ENCODE data around the gene BAHD1.
A peak's percentile ranks its signal among the peaks of the same experiment; 100 is the strongest.

Gene BAHD1

DNA sequence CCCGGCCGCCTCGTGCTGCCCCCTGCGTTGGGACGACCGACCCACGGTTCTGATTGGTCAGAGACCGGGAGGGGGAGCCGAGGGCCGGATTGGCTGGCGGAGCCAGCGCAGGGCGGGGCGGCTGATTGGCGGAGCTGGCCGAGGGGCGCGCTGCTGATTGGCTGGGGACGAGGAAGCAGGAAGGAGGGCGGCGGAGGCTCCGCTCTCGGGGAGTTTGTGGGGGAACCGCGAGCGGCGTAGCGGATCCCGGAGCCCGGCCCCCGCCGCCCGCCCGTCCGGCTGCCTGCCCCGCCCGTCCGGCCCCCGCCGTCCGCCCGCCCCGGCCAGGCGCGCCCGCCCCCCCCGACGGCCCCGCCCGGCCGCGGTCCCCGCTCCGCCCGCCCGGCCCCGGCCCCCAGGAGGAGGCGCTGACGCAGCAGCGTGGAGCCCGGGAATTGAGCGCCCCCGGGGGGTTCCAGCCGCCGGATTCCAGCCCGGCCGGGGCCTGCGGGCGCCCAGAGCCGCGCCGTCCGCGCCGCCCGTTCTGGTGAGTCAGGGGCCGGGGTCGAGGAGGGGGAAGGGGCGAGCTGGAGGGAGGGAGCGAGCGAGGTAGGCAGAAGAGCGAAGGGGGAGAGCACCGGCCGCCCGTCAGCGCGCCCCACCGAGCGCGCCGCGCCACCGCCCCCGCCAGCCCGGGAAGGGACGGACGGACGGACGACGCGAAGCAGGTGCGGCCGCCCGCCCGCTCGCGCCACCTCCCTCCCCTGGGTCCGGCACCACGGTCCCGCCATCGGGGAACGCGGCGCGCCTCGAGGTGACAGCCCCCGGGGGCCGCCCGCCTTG, at the start of gene BAHD1:
Gene BAHD1 (plus strand): TSS at position 211 of the 822 bp plus-strand sequence. CDS start 17,512 bp downstream, outside the sequence.
- peak; percentile 96 for DNase-seq
- no peaks in the 10 kb centered on the region for H3K9me3 Mint-ChIP-seq
- TF ChIP-seq, protein P1, sequence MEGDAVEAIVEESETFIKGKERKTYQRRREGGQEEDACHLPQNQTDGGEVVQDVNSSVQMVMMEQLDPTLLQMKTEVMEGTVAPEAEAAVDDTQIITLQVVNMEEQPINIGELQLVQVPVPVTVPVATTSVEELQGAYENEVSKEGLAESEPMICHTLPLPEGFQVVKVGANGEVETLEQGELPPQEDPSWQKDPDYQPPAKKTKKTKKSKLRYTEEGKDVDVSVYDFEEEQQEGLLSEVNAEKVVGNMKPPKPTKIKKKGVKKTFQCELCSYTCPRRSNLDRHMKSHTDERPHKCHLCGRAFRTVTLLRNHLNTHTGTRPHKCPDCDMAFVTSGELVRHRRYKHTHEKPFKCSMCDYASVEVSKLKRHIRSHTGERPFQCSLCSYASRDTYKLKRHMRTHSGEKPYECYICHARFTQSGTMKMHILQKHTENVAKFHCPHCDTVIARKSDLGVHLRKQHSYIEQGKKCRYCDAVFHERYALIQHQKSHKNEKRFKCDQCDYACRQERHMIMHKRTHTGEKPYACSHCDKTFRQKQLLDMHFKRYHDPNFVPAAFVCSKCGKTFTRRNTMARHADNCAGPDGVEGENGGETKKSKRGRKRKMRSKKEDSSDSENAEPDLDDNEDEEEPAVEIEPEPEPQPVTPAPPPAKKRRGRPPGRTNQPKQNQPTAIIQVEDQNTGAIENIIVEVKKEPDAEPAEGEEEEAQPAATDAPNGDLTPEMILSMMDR (IDR thresholded peaks at IDR 0.05): no peak
- peaks cover 17% of the 10 kb centered on the region for H3K27me3 Mint-ChIP-seq (ENCODE audit: low read depth, poor library complexity)
- H3K27ac Mint-ChIP-seq: peak within 1 kb of the TSS; percentile 80
- H3K4me3 Mint-ChIP-seq: peak within 1 kb of the TSS; percentile 91
- no peaks in the 10 kb centered on the region for H3K36me3 Mint-ChIP-seq (ENCODE audit: low read depth)
- H3K4me1 Mint-ChIP-seq: peaks cover 78% of the 10 kb centered on the region

DNA sequence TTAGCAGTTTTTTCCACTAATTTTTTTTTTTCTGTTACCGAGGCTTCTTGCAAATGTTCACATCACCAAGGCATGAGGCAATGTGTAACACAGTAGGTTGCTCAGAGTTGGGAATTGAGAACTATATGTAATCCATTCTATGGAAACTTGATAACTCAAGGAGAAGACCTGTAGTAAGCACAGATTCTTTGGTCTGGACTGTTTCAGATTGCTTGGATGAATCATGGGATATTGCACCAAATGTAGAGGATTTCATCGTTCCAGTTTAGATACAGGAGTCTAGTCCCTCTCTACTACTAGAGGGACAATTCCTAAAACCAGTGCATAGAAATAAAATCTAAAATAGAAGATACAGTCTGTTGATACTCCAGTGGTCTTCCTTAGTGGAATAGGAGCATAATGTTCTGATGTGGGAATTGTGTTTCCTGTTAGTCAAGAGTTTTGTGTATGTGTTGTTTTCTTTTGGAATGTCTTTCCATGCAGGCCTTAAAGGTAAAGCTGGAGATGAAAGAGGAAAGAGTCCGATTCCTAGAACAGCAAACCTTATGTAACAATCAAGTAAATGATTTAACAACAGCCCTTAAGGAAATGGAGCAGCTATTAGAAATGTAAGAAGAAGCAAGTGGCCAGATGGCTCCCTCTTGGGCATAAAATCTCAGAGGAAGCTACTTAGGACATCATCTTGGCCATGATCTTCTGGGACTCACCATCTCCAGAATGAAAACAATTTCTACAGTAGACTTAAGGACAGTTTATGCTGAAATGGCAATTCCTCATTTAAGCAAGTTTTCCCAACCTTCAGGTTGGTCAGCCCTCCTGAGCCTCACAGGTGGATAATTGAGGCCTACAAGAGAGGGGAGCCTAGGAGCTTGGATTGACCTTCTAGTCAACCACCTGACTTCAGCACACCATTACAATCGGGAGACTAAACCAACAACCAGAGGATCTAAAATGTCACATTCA, 47.5 kb upstream of the BAHD1 start:
- TF ChIP-seq, protein P1 (IDR thresholded peaks at IDR 0.05): no peak
- H3K27me3 Mint-ChIP-seq (ENCODE audit: low read depth, poor library complexity): no peaks in the 10 kb centered on the region
- H3K4me1 Mint-ChIP-seq: no peaks in the 10 kb centered on the region
- peaks cover 67% of the 10 kb centered on the region for H3K36me3 Mint-ChIP-seq (ENCODE audit: low read depth)
- DNase-seq: no peak
- H3K27ac Mint-ChIP-seq: no peak overlapping the region
- no peaks in the 10 kb centered on the region for H3K9me3 Mint-ChIP-seq
- H3K4me3 Mint-ChIP-seq: no peak overlapping the region

GRCh38 chr15:40397688-40398412, 42.9 kb upstream of the BAHD1 start:
- DNase-seq: no peak
- no peak overlapping the region for H3K4me3 Mint-ChIP-seq
- H3K4me1 Mint-ChIP-seq: no peaks in the 10 kb centered on the region
- peaks cover 26% of the 10 kb centered on the region for H3K36me3 Mint-ChIP-seq (ENCODE audit: low read depth)
- TF ChIP-seq, protein P1 (IDR thresholded peaks at IDR 0.05): no peak
- H3K27me3 Mint-ChIP-seq (ENCODE audit: low read depth, poor library complexity): no peaks in the 10 kb centered on the region
- no peaks in the 10 kb centered on the region for H3K9me3 Mint-ChIP-seq
- H3K27ac Mint-ChIP-seq: no peak overlapping the region

DNA sequence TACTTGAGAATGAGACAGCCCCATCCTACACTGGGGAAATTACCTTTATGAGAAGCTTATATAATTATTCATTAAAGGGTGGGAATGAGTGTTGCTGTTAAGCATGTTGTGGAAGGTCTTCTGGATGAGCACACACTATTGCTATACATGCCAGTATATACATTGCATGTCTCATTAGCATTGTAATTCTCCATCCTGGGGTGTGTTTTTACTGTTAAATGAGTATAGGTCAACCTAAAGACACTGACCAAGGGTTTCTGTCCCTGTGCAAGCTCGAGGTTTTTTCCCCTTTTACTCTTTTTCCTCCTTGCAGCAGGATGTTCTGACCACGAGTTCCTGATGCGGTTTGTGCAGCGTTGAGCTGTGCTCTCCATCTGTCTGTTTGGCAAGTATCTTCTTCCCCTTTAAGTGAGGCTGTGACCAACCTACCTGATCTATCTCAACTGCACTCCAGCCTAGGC, 42.3 kb upstream of the BAHD1 start:
- TF ChIP-seq, protein P1 (IDR thresholded peaks at IDR 0.05): no peak
- no peak overlapping the region for H3K4me3 Mint-ChIP-seq
- DNase-seq: no peak
- H3K36me3 Mint-ChIP-seq (ENCODE audit: low read depth): peaks cover 20% of the 10 kb centered on the region
- no peaks in the 10 kb centered on the region for H3K4me1 Mint-ChIP-seq
- no peaks in the 10 kb centered on the region for H3K9me3 Mint-ChIP-seq
- H3K27me3 Mint-ChIP-seq (ENCODE audit: low read depth, poor library complexity): peaks cover 2% of the 10 kb centered on the region
- H3K27ac Mint-ChIP-seq: peak overlapping the region; percentile 41

DNA sequence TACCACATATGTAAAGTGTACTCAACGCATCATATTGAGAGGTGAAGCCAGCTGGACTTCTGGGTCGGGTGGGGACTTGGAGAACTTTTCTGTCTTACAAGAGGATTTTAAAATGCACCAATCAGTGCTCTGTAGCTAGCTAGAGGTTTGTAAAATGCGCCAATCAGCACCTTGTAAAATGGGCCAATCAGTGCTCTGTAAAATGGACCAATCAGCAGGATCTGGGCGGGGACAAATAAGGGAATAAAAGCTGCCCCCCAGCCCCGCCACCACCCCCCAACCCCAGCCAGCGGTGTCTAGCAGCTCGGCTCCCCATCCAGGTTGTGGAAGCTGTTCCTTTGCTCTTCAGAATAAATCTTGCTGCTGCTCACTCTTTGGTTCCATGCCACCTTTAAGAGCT, 41.4 kb upstream of the BAHD1 start:
- TF ChIP-seq, protein P1 (IDR thresholded peaks at IDR 0.05): no peak
- peaks cover 6% of the 10 kb centered on the region for H3K27me3 Mint-ChIP-seq (ENCODE audit: low read depth, poor library complexity)
- H3K4me3 Mint-ChIP-seq: no peak overlapping the region
- no peak overlapping the region for H3K27ac Mint-ChIP-seq
- peaks cover 13% of the 10 kb centered on the region for H3K36me3 Mint-ChIP-seq (ENCODE audit: low read depth)
- H3K4me1 Mint-ChIP-seq: no peaks in the 10 kb centered on the region
- DNase-seq: no peak
- H3K9me3 Mint-ChIP-seq: no peaks in the 10 kb centered on the region
